Sciatic nerve (tissue), 2 donors: ENCODE data around the gene SLC15A2. TPM values are rescaled to one million over a fixed set of nuclear protein-coding genes. Genes with fewer than 3 reads are reported as not detected.
"Not testable (repeated sequence)": the region's sequence is repeated elsewhere in the genome, so short reads cannot be mapped to it uniquely, and the experiment has no call there.

ENCODE experiments used
- ATAC-seq: fragments of 200-7000 bp; cut with Tn5 transposase; one replicate; pipeline ENCODE4 v1.9.1; 2020; ENCODE audit warnings: mild to moderate bottlenecking, moderate library complexity
- DNase-seq: peaks from one replicate; pipeline ENCODE4 v3.0.0-alpha.2; 2020; ENCODE audit warnings: low spot score
- intact Hi-C: fragments of 100-400 bp; cut with DNase I; formaldehyde crosslinking; loops from one replicate; pipeline ENCODE4 v1.14.2; 2022
- total RNA-seq: library from RNA; stranded (reverse); fragmentation: NEBNext Ultra II Directional; extraction: Animal tissue kit (Norgen Biotek cat#: 25700); gene quantifications from one replicate; pipeline ENCODE4 v1.2.1, GENCODE V29; 2021
- donor health status: DM: no; HTN: no; CAD: no.
- donor health status: DM: no; HTN: no; CAD: no.

SLC15A2 gene
- total RNA-seq, 1 donor from 2014 or later = 2.6 TPM

DNA sequence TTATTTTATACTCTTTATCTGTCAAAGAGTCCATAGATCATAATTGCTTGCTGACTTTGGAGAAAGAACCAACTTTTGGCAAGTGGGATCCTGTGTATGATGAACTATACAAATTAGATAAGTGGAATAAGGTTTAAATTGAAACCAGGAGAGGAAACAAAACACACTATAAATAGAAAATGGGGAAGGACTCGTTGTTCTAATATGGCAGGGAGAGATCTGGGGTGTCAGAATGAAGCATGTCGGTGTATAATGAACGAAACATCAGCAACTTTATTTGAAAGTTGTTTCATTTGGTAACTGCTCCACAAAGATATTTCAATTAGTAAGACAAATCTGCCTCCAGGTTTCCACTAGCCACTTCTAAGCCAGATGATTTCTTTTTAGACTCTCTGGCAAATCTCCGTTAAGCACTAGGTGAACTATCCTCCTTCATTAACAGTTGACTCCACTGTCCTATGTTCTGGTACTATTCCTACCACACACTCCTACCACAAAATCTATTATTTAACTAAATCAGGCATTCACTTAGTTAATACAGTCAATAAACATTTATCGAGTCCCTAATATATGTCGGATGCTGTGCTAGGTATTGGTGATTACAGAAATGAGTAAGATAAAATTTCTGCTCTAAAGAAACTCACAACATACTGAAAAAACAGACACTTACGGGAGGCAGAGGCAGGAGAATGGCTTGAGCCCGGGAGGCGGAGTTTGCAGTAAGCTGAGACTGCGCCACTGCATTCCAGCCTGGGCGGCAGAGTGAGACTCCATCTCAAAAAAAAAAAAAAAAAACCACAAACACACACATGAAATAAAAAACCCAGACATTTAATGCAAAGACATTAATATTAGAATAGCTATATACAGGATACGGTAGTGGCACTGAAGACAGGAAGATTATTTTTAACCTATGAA, 20.1 kb downstream of the SLC15A2 start:
- DNase-seq (no peak), ATAC-seq (peak; percentile 24)

DNA sequence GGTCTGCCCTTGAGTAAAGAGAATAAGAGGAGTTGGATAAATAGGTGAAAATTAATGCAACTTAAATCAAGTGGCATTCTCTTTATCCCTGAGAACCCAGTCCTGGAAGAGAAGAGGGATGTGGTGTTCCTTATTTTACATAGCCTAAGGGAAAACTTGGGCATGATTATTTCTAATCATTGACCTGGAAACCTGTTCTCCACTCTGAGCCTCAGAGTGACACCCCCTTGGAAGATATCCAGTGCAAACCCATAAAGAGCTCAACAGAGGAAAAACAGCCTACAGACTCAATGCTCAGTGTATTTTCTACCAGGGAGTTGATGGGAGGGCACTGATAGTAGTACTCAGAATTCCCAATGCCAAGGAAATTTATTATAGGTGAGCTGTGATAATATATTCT, 22.0 kb downstream of the SLC15A2 start:
- intact Hi-C loops = no loop called here
- DNase-seq = no peak
- ATAC-seq = no peak

More for the DNA sequence above, 20.1 kb downstream of the SLC15A2 start:
- intact Hi-C loops = no loop called here

DNA sequence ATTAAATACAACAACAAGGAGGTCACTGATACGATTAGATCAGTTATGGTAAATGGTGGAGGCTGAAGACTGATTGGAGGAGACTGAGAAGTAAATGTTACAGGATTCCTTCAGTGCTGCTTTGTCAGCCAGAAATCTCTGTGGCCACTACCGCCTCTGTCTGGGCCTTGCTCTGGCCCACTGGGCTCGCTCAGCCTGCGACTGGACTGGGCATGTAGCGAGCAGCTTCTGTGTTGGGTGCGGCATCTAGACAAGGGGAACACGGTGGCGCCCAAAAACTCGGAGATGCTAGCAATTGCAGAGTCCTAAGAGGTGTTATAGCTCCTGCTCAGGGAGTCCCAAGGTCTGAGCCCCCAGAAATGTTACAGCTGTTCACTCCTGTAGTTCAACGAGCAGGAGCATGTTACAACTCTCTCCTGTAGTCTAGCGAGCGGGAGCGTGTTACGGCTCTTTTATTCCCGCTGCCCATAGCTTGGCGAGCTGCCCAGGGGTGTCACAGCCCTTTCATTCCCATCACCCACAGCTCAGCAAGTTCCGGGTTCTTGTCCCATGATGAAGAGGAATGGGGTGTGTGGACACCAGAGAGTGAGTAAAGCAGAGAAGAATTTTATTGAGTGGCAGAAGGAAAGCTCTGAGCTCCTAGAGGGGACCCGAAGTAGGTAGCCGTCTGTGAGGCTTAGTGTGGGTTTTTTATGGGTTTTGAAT, 24.7 kb downstream of the SLC15A2 start:
- intact Hi-C loops = no loop called here
- DNase-seq (no peak), ATAC-seq (no peak)

DNA sequence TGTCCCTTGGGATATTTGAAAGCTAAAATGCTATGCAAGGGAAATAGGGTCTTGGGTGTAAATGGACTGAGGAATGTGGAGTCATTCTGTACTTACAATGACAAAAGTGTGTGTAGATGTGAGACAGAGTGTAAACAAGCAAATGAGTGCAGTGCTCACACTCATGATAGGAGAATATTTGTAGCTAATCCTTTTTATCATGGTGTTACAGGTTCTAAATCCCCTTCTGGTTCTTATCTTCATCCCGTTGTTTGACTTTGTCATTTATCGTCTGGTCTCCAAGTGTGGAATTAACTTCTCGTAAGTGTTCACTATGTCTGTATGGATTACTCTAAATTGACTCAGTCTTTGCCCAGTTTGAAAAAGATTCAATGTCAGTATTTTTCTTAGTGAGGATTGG, 30.5 kb downstream of the SLC15A2 start:
- DNase-seq = no peak
- intact Hi-C loops = no loop called here

GRCh38 chr3:121926380-121926779, 32.2 kb downstream of the SLC15A2 start:
- intact Hi-C loops = no loop called here
- DNase-seq = no peak
- ATAC-seq = no peak

More for the DNA sequence above, 30.5 kb downstream of the SLC15A2 start:
- no peak for ATAC-seq

GRCh38 chr3:121938141-121938855, 44.1 kb downstream of the SLC15A2 start:
- intact Hi-C loops, ATAC-seq, DNase-seq: not testable (repeated sequence)

- no peak for DNase-seq
- no peak for ATAC-seq
- intact Hi-C loops = no loop called here
Observed at GRCh38 chr3:121941592-121941991, 47.4 kb downstream of the SLC15A2 start.

DNA sequence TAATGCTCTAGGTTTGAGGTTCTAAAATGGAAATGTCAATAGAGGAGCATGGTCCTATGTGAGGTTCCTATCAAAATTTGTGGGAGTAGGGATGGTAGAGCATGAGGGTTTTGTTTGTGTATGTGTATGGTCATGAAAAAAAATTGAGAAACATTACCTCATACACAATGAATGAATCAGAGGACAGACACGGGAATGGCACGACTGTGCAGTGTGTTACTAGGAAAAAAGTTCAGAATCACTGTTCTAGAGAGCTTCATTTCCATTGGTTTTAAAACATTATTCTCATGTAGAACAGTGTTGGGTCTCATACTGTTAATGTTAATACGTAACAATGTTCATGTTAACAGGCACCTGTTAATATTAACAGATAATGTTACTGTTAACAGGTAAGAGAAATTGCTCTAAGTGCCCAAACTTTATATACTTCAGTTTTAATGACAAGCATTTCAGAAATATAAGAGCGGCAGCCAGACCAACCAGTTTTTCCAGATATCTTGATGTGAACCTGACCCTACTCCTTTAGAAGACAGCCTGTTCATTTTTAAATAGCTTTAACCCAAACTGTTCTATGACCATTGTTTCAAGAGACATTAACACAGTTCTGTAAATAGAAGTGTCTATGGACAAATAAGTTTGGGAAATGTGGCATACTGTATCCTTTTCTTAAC, 48.0 kb downstream of the SLC15A2 start:
- no peak for ATAC-seq
- DNase-seq = no peak
- intact Hi-C loops = no loop called here

DNA sequence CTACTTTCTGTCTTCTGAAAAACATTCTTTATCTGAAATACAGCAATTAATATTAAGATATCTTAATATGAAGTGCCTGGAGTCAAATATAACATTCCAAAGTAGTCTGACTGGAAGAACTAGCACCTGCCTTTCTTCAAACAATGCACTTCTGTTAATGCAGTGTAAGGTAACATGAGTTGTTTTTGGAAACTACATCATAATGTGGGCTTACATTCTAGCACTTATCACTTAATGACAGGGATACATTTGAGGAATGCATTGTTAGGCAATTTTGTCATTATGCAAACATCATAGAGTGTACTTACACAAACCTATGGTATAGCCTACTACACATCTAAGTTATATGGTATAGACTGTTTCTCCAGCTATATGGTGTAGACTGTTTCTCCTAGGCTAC, 49.2 kb downstream of the SLC15A2 start:
- intact Hi-C loops = no loop called here
- ATAC-seq = no peak

DNA sequence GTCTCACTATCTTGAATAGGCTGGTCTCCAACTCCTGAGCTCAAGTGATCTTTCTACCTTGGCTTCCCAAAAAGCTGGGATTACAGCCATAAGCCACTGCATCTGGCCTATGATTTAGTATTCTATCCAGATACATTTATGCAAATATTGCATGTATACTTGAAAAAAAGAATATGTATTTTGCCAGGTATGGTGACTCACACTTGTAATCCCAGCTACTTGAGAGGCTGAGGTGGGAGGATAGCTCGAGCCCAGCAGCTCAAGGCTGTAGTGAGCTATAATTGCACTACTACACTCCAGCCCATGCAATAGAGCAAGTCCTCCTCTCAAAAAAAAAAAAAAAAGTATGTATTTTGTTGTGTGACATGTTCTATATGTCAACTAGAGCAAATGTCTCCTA, 54.4 kb downstream of the SLC15A2 start:
- intact Hi-C loops = no loop called here
- DNase-seq = no peak
- ATAC-seq = no peak

More for the DNA sequence above, 49.2 kb downstream of the SLC15A2 start:
- DNase-seq = no peak

DNA sequence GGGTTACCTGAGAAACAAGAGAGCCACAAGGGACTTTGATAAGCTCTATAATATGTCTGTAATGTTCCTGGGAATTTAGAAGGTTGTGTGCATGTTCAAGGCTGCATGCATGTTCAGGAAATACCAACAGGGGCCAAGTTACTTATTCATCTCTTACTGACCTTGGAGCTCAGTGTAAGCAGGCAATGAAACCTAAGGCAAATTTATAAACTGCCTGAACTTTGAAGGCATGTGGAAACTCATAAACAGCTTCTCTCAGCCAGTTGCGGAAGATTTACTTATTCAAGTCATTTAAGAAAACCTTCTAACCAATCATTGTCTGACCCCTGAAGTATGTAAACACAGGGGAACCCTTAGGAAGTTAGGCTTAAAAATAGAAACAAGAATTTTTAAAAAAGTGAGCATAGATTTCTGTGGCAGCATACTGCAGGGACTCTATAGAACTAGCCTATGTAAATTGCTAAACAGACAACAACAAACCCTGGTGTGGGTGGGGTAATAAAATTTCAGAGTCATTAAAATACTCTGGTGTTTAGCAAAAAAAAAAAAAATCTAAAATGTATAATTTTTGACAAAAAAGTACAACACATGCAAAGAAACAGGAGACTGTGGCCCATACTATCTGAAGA, 57.2 kb downstream of the SLC15A2 start:
- intact Hi-C loops = loop anchor here (5.0 kb wide), 1 partner anchor 1289 kb away; no protein-coding TSS in a partner anchor
- DNase-seq = no peak
- ATAC-seq = no peak

- intact Hi-C loops = no loop called here
- ATAC-seq = no peak
- no peak for DNase-seq
Observed at GRCh38 chr3:121956363-121956762, 62.2 kb downstream of the SLC15A2 start.

DNA sequence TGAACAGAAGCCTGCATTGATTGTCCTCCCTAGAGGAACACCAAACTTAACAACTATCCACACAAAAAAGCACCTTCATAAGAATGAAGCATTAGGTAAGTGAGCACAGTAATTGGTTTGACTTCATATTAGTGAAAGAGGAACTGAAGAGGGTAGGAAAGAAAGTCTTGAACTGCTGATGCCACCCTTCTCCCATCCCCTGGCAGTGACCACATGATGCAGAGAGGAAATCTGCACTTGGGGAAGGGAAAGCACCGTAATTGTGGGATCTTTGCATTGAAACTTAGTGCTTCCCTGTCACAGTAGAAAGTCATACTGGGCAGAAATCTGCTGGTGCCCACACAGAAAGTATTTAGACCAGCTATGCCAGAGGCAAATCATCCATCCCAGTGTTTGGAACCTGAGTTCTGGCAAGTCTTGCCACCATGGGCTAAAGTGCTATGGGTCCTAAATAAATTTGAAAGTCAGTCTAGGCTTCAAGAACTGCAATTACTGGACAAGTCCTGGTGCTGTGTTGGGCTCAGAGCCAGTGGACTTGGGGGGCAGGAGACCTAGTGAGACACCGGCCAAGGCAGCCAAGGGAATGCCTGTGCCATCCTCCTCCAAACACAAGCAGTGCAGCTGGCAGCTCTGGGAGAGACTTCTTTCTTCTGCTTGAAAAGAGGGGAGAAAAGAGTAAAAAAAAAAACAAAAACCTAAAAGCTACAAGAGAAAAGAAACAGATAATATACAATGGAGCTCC, 63.6 kb downstream of the SLC15A2 start:
- intact Hi-C loops = no loop called here
- peak; percentile 83 for ATAC-seq
- no peak for DNase-seq

DNA sequence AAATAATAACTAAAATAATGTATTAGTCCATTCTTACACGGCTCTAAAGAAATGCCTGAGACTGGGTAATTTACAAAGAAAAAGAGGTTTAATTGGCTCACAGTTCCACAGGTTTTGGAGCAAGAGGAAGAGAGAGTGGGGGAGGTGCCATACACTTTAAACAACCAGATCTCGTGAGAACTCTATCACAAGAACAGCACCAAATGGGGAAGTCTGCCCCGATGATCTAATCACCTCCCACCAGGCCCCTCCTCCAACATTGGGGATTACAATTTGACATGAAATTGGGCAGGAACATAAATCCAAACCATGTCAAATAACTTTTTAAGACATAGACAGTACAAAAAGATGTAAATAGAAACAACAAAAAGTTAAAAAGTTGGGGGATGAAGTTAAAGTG, 64.6 kb downstream of the SLC15A2 start:
- ATAC-seq (no peak), DNase-seq (no peak)
- intact Hi-C loops = no loop called here

DNA sequence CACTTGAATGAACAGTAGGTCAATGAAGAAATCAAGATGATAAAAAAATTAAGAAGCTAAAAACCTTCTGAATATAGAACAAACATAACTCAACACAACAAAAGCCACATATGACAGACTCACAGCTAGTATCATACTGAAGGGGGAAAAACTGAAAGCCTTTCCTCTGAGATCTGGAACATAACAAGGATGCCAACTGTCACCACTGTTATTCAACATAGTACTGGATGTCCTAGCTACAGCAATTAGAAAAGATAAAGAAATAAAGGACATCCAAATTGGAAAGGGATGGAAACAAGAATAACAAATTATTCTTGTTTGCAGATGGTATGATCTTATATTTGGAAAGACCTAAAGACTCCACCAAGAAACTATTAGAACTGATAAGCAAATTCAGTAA, 67.1 kb downstream of the SLC15A2 start:
- ATAC-seq (no peak), DNase-seq (no peak)
- intact Hi-C loops = no loop called here

DNA sequence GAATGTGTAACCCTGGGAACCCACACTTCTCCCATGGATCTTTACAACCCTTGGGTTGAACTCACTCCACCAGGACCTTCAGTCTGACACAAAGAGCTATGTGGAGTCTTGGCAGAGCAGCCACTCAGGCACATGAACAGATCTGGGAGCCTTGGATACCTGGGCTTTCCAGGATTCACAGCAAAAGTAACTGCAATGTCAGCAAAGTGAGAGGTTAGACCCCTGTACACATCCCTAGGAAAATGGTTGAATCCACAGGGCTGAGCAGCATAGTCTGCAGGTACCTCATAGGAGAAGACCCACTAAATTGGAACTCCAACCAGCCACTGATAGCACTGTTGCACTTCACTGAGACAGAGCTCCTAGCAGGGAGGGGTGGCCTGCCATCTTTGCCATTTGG, 68.2 kb downstream of the SLC15A2 start:
- no peak for ATAC-seq
- no peak for DNase-seq
- intact Hi-C loops = no loop called here

DNA sequence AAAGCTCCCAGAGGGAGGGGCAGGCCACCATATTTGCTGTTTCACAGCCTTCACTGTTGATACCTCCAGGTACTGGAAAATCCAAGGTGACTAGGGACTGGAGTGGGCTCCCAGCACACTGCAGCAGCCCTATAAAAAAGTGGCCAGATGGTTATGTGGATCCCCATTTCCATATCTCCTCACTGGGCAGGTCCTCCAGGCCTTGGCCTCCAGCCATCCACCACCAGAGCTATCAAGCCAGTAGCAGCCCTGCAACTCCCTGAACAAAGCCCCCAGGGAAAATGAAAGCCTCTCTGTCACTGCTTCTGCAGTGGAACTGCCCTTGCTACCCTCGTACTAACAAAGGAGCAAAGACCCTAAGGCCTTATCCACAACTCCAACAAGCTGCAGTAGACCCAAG, 69.4 kb downstream of the SLC15A2 start:
- intact Hi-C loops = no loop called here
- DNase-seq = no peak

DNA sequence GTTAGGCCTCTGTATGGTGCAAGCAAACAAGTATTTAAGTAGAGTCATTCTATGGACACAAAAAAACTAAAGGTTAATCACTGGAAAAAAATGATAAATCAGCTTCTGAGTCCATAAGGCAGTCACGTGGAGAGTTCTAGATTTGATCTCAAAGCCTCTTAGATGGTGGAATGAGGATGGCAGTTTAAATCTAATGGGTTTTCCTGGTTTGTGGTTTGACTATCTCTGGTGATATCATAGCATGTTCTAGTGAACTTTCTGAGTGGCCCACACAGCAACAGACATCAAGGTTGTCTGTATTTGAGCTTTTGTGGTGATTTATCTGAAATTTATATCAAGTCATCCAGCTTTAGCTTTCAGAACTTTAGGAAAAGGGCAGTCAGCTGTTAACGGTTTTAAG, 75.4 kb downstream of the SLC15A2 start:
- no peak for ATAC-seq
- intact Hi-C loops = no loop called here
- DNase-seq = no peak

More for the DNA sequence above, 69.4 kb downstream of the SLC15A2 start:
- no peak for ATAC-seq
